Measurements from ENCODE around the gene CRK.

Gene CRK

GRCh38 chr17:1497831-1498230 lies 41.8 kb upstream of the CRK start:
- ChIA-PET CTCF (interaction anchor here (0.8 kb wide), 1 partner anchor 18 kb away, joined by 3 read pairs; the partner anchor contains the start of gene INPP5K), POLR2A (interaction anchor here (0.8 to 1.3 kb wide), 4 partner anchors 12 to 219 kb away, joined by 3 to 5 read pairs (median 4); partner anchors contain the start of gene INPP5K)
- DNase-seq (ENCODE audit: extremely low spot score), result no peak
- TF ChIP-seq NFRKB (IDR thresholded peaks at IDR 0.05) (no peak), TARDBP (IDR thresholded peaks at IDR 0.05) (no peak), ELF4 (IDR thresholded peaks at IDR 0.05) (no peak), CTBP1 (IDR thresholded peaks at IDR 0.05; ENCODE audit: borderline replicate concordance) (no peak), PKNOX1 (IDR thresholded peaks at IDR 0.05) (no peak), LEF1 (IDR thresholded peaks at IDR 0.05; ENCODE audit: borderline replicate concordance) (no peak), FOXK2 (IDR thresholded peaks at IDR 0.05) (no peak), HDGF (IDR thresholded peaks at IDR 0.05; ENCODE audit: borderline replicate concordance) (no peak), ARNT (IDR thresholded peaks at IDR 0.05) (no peak), SP1 (IDR thresholded peaks at IDR 0.05) (no peak), BHLHE40 (IDR thresholded peaks at IDR 0.05; ENCODE audit: borderline replicate concordance) (no peak), FOXM1 (IDR thresholded peaks at IDR 0.05; ENCODE audit: borderline replicate concordance) (no peak), L3MBTL2 (conservative IDR thresholded peaks at IDR 0.05) (no peak), SUZ12 (IDR thresholded peaks at IDR 0.05) (no peak)

- CTCF ChIA-PET, result no interaction called here
- POLR2A ChIA-PET, result interaction anchor here (1.1 kb wide), 2 partner anchors 9 to 18 kb away, joined by 3 read pairs; no protein-coding TSS in a partner anchor
- no peak for DNase-seq (ENCODE audit: extremely low spot score)
- no peak for TF ChIP-seq FOXK2 (IDR thresholded peaks at IDR 0.05)
- no peak for TF ChIP-seq FOXA1 (IDR thresholded peaks at IDR 0.05)
- no peak for TF ChIP-seq TARDBP (IDR thresholded peaks at IDR 0.05)
- TF ChIP-seq FOXM1 (IDR thresholded peaks at IDR 0.05; ENCODE audit: borderline replicate concordance), result no peak
- TF ChIP-seq PKNOX1 (IDR thresholded peaks at IDR 0.05), result no peak
- no peak for TF ChIP-seq L3MBTL2 (conservative IDR thresholded peaks at IDR 0.05)
- no peak for TF ChIP-seq NFRKB (IDR thresholded peaks at IDR 0.05)
- TF ChIP-seq SP1 (IDR thresholded peaks at IDR 0.05), result no peak
- no peak for TF ChIP-seq SUZ12 (IDR thresholded peaks at IDR 0.05)
- no peak for TF ChIP-seq HDGF (IDR thresholded peaks at IDR 0.05; ENCODE audit: borderline replicate concordance)
- no peak for TF ChIP-seq LEF1 (IDR thresholded peaks at IDR 0.05; ENCODE audit: borderline replicate concordance)
Measured at GRCh38 chr17:1496869-1497268, 40.8 kb upstream of the CRK start.

GRCh38 chr17:1495265-1495989 lies 39.4 kb upstream of the CRK start:
- CTCF ChIA-PET, result interaction anchor here (0.5 kb wide), 1 partner anchor 154 kb away, joined by 3 read pairs; no protein-coding TSS in a partner anchor
- POLR2A ChIA-PET, result interaction anchor here (0.8 to 1.0 kb wide), 2 partner anchors 9 to 21 kb away, joined by 3 read pairs; partner anchors contain the start of gene INPP5K
- no peak for DNase-seq (ENCODE audit: extremely low spot score)
- TF ChIP-seq ARNT (IDR thresholded peaks at IDR 0.05) (no peak), NFRKB (IDR thresholded peaks at IDR 0.05) (no peak), ELF4 (IDR thresholded peaks at IDR 0.05) (no peak), ZNF384 (IDR thresholded peaks at IDR 0.05) (no peak), SUZ12 (IDR thresholded peaks at IDR 0.05) (no peak), FOXA1 (IDR thresholded peaks at IDR 0.05) (no peak), SP1 (IDR thresholded peaks at IDR 0.05) (no peak), CTBP1 (IDR thresholded peaks at IDR 0.05; ENCODE audit: borderline replicate concordance) (no peak), L3MBTL2 (conservative IDR thresholded peaks at IDR 0.05) (no peak)

GRCh38 chr17:1494736-1495253 lies 38.8 kb upstream of the CRK start:
- TF ChIP-seq ZNF384 (IDR thresholded peaks at IDR 0.05) (no peak), ARNT (IDR thresholded peaks at IDR 0.05) (no peak), NFRKB (IDR thresholded peaks at IDR 0.05) (no peak), L3MBTL2 (conservative IDR thresholded peaks at IDR 0.05) (no peak), FOXM1 (IDR thresholded peaks at IDR 0.05; ENCODE audit: borderline replicate concordance) (no peak), FOXK2 (IDR thresholded peaks at IDR 0.05) (no peak), PKNOX1 (IDR thresholded peaks at IDR 0.05) (no peak), SP1 (IDR thresholded peaks at IDR 0.05) (no peak)
- no peak for DNase-seq (ENCODE audit: extremely low spot score)
- CTCF ChIA-PET, result no interaction called here
- POLR2A ChIA-PET, result interaction anchor here (0.8 to 1.0 kb wide), 2 partner anchors 10 to 22 kb away, joined by 3 read pairs; partner anchors contain the start of gene INPP5K

GRCh38 chr17:1494203-1494602 lies 38.2 kb upstream of the CRK start:
- ChIA-PET CTCF (no interaction called here), POLR2A (no interaction called here)
- DNase-seq (ENCODE audit: extremely low spot score), result no peak
- TF ChIP-seq FOXA1 (IDR thresholded peaks at IDR 0.05) (no peak), PKNOX1 (IDR thresholded peaks at IDR 0.05) (no peak), FOXK2 (IDR thresholded peaks at IDR 0.05) (no peak), BHLHE40 (IDR thresholded peaks at IDR 0.05; ENCODE audit: borderline replicate concordance) (no peak), ZNF384 (IDR thresholded peaks at IDR 0.05) (no peak), SUZ12 (IDR thresholded peaks at IDR 0.05) (no peak), LEF1 (IDR thresholded peaks at IDR 0.05; ENCODE audit: borderline replicate concordance) (no peak), ELF4 (IDR thresholded peaks at IDR 0.05) (no peak), ARNT (IDR thresholded peaks at IDR 0.05) (no peak), SP1 (IDR thresholded peaks at IDR 0.05) (no peak), NFRKB (IDR thresholded peaks at IDR 0.05) (no peak), L3MBTL2 (conservative IDR thresholded peaks at IDR 0.05) (no peak), FOXM1 (IDR thresholded peaks at IDR 0.05; ENCODE audit: borderline replicate concordance) (no peak)

Data from HEK293T (cell line).